Stimulated activated CD4-positive, alpha-beta T cell treated with anti-CD3 and anti-CD28 coated beads, Interleukin-2, amount 100 ng/mL, for 48 hours (primary cell): ENCODE results near the gene CYB561A3.

ENCODE experiments used
- DNase-seq, 2 donors: peaks; one replicate each; pipeline ENCODE4 v3.0.0-alpha.2; 2020

CYB561A3 gene

GRCh38 chr11:61342207-61342803 is 19.4 kb downstream of the CYB561A3 start:
- DNase-seq: no peak

- DNase-seq: no peak
These were observed 20.0 kb downstream of the CYB561A3 start for GRCh38 chr11:61341706-61342105.

GRCh38 chr11:61340979-61341378 is 20.7 kb downstream of the CYB561A3 start:
- DNase-seq: no peak

GRCh38 chr11:61339490-61339878 is 22.2 kb downstream of the CYB561A3 start:
- no peak for DNase-seq

GRCh38 chr11:61338783-61339489 is 22.7 kb downstream of the CYB561A3 start:
- no peak for DNase-seq

GRCh38 chr11:61337706-61338470 is 23.8 kb downstream of the CYB561A3 start:
- no peak for DNase-seq

GRCh38 chr11:61336171-61336935 is 25.3 kb downstream of the CYB561A3 start:
- peak; percentile 72 to 80 for DNase-seq

- no peak for DNase-seq
These were observed 26.3 kb downstream of the CYB561A3 start for GRCh38 chr11:61335355-61335710.

GRCh38 chr11:61334434-61335354 is 27.0 kb downstream of the CYB561A3 start:
- DNase-seq: no peak

GRCh38 chr11:61333550-61334433 is 27.9 kb downstream of the CYB561A3 start:
- peak in 1 of 2 donors; percentile 21 for DNase-seq

GRCh38 chr11:61332797-61333549 is 28.7 kb downstream of the CYB561A3 start, which contains the start of the genes DDB1 and TKFC:
Gene DDB1 (minus strand): TSS chr11:61333105. CDS start chr11:61332968, 137 bp downstream.
Gene TKFC (plus strand): TSS chr11:61333228. CDS start chr11:61334729, 1,501 bp downstream.
- DNase-seq: peak; percentile 94 to 96

GRCh38 chr11:61332281-61332796 is 29.3 kb downstream of the CYB561A3 start:
- DNase-seq: no peak

- DNase-seq: no peak
These were observed 30.0 kb downstream of the CYB561A3 start for GRCh38 chr11:61331651-61332050.

- DNase-seq: no peak
These were observed 31.8 kb downstream of the CYB561A3 start for GRCh38 chr11:61329871-61330270.

- DNase-seq: no peak
These were observed 33.3 kb downstream of the CYB561A3 start for GRCh38 chr11:61328351-61328750.

- no peak for DNase-seq
These were observed 34.0 kb downstream of the CYB561A3 start for GRCh38 chr11:61327669-61328071.

- DNase-seq: no peak
These were observed 35.9 kb downstream of the CYB561A3 start for GRCh38 chr11:61325649-61326414.

GRCh38 chr11:61315260-61315659 is 46.4 kb downstream of the CYB561A3 start:
- no peak for DNase-seq

GRCh38 chr11:61310749-61311148 is 50.9 kb downstream of the CYB561A3 start:
- no peak for DNase-seq
